ENCODE results near the gene CMBL.

GRCh38 chr5:10343486-10343885 is 35.8 kb upstream of the CMBL start:
- TF ChIP-seq, protein P1, sequence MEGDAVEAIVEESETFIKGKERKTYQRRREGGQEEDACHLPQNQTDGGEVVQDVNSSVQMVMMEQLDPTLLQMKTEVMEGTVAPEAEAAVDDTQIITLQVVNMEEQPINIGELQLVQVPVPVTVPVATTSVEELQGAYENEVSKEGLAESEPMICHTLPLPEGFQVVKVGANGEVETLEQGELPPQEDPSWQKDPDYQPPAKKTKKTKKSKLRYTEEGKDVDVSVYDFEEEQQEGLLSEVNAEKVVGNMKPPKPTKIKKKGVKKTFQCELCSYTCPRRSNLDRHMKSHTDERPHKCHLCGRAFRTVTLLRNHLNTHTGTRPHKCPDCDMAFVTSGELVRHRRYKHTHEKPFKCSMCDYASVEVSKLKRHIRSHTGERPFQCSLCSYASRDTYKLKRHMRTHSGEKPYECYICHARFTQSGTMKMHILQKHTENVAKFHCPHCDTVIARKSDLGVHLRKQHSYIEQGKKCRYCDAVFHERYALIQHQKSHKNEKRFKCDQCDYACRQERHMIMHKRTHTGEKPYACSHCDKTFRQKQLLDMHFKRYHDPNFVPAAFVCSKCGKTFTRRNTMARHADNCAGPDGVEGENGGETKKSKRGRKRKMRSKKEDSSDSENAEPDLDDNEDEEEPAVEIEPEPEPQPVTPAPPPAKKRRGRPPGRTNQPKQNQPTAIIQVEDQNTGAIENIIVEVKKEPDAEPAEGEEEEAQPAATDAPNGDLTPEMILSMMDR (IDR thresholded peaks at IDR 0.05) = no peak
- TF ChIP-seq EZH2 (IDR thresholded peaks at IDR 0.05; ENCODE audit: borderline replicate concordance, insufficient read depth, low read depth, low read length, poor library complexity, severe bottlenecking) = no peak

Measured in B cell (primary cell).